K562 (cell line): ENCODE measurements around the gene PPARD. TPM values are rescaled to one million over a fixed set of nuclear protein-coding genes. Genes with fewer than 3 reads are reported as not detected.

Source experiments
- CREM ChIP-seq: IDR thresholded peaks from 2 replicates; pipeline ENCODE4 v1.6.1; 2014; ENCODE audit warnings: antibody characterized with exemption, low read depth
- ELF2 ChIP-seq: fragments of 250-450 bp; sonication (Bioruptor Pico); IDR thresholded peaks from 2 replicates; pipeline ENCODE4 v1.5.0; 2021; ENCODE audit warnings: mild to moderate bottlenecking
- ETS2 ChIP-seq: IDR thresholded peaks from 2 replicates; pipeline ENCODE4 v1.6.1; 2016; ENCODE audit warnings: borderline replicate concordance, missing genetic modification characterization, mild to moderate bottlenecking, moderate library complexity, missing compliant biosample characterization; ENCODE audit not compliant: poor library complexity, severe bottlenecking
- FOXP1 ChIP-seq: sonication (generic); formaldehyde crosslinking; IDR thresholded peaks from 2 replicates; pipeline ENCODE4 v1.8.0; 2022; ENCODE audit warnings: mild to moderate bottlenecking, missing genetic modification reagents
- HDAC1 ChIP-seq, 2 experiments: fragments of 450-650 bp; IDR thresholded peaks; 2 replicates each; pipeline ENCODE4 v1.6.1; 2016 to 2017; ENCODE audit warnings: inconsistent platforms in 1 of 2, mild to moderate bottlenecking in 1 of 2, moderate library complexity in 1 of 2
- HMGN3 ChIP-seq: IDR thresholded peaks from 2 replicates; pipeline ENCODE4 v1.6.1; 2011; ENCODE audit warnings: borderline replicate concordance, low read depth, mild to moderate bottlenecking, mixed read lengths, low read length; ENCODE audit not compliant: insufficient read length; ENCODE audit errors: extremely low read depth
- JUND ChIP-seq, 2 experiments: IDR thresholded peaks; 2 replicates in 1 of 2; 3 replicates in 1 of 2; pipeline ENCODE4 v1.6.1; 2011; ENCODE audit warnings: borderline replicate concordance in 2 of 2, low read depth in 2 of 2, low read length in 2 of 2, improper control_type of control experiment in 1 of 2, missing biosample characterization in 1 of 2, missing genetic modification characterization in 1 of 2, missing genetic modification reagents in 1 of 2
- MECOM ChIP-seq: fragments of 250-450 bp; sonication (Bioruptor Pico); IDR thresholded peaks from 2 replicates; pipeline ENCODE4 v1.8.0; 2022; ENCODE audit warnings: inconsistent platforms
- SAFB ChIP-seq: fragments of 200-400 bp; formaldehyde crosslinking; IDR thresholded peaks from 2 replicates; pipeline ENCODE4 v1.6.1; 2017; ENCODE audit warnings: low read depth, low read length, borderline replicate concordance
- SRSF3 ChIP-seq: fragments of 200-400 bp; formaldehyde crosslinking; IDR thresholded peaks from 2 replicates; pipeline ENCODE4 v1.6.1; 2016; ENCODE audit warnings: mild to moderate bottlenecking, low read length, moderate library complexity; ENCODE audit not compliant: insufficient read depth
- ZNF133 ChIP-seq: fragments of 250-450 bp; sonication (Bioruptor Pico); IDR thresholded peaks from 2 replicates; pipeline ENCODE4 v1.4.0; 2020; ENCODE audit warnings: mild to moderate bottlenecking
- polyA plus RNA-seq, 8 experiments: library from polyadenylated mRNA; depleted of rRNA in 4 of 8; stranded (reverse) in 5 of 8; unstranded in 3 of 8; fragments of >200 nt; fragmentation: Nextera tagmentation in 2 of 8; fragmentation: Illumina TruSeq in 1 of 8; extraction: Ambion mirVana in 2 of 8; extraction: Trizol in 1 of 8; gene quantifications; 2 replicates each; pipeline versions ENCODE4 v1.2.1 to v1.2.3, GENCODE V29; 2011 to 2014; ENCODE audit warnings: inconsistent platforms in 1 of 8, missing spikeins in 1 of 8
- total RNA-seq, 7 experiments: library from RNA; depleted of rRNA in 6 of 7; stranded (reverse); fragments of >200 nt in 6 of 7; fragmentation: Illumina TruSeq in 2 of 7; extraction: Trizol in 2 of 7; gene quantifications; 2 replicates each; pipeline versions ENCODE4 v1.2.1 to v1.2.3, GENCODE V29; 2011 to 2021; ENCODE audit warnings: low replicate concordance in 1 of 7
- TF ChIP-seq, protein P1 (sequence below): sonication (generic); formaldehyde crosslinking; IDR thresholded peaks from 2 replicates; pipeline ENCODE4 v1.8.0; 2022; ENCODE audit warnings: mild to moderate bottlenecking, low read depth, missing genetic modification reagents
- TF ChIP-seq, protein P2 (sequence below): sonication (generic); formaldehyde crosslinking; IDR thresholded peaks from 2 replicates; pipeline ENCODE4 v1.8.0; 2022; ENCODE audit warnings: mild to moderate bottlenecking, missing genetic modification reagents, borderline replicate concordance
- TF ChIP-seq, protein P3 (sequence below), 2 experiments: fragments of 450-650 bp; formaldehyde crosslinking in 1 of 2; IDR thresholded peaks; 2 replicates each; pipeline versions ENCODE4 v1.4.0 to v1.6.1; 2014 to 2020; ENCODE audit warnings: mild to moderate bottlenecking in 2 of 2, borderline replicate concordance in 1 of 2, low read depth in 1 of 2

Gene PPARD
- total and polyA plus RNA-seq, 9 of the 15 experiments (the other 6 are each of a cell fraction or from before 2014, with no cell fraction given), result 0.14 to 13.2 (median 3.8) TPM

DNA sequence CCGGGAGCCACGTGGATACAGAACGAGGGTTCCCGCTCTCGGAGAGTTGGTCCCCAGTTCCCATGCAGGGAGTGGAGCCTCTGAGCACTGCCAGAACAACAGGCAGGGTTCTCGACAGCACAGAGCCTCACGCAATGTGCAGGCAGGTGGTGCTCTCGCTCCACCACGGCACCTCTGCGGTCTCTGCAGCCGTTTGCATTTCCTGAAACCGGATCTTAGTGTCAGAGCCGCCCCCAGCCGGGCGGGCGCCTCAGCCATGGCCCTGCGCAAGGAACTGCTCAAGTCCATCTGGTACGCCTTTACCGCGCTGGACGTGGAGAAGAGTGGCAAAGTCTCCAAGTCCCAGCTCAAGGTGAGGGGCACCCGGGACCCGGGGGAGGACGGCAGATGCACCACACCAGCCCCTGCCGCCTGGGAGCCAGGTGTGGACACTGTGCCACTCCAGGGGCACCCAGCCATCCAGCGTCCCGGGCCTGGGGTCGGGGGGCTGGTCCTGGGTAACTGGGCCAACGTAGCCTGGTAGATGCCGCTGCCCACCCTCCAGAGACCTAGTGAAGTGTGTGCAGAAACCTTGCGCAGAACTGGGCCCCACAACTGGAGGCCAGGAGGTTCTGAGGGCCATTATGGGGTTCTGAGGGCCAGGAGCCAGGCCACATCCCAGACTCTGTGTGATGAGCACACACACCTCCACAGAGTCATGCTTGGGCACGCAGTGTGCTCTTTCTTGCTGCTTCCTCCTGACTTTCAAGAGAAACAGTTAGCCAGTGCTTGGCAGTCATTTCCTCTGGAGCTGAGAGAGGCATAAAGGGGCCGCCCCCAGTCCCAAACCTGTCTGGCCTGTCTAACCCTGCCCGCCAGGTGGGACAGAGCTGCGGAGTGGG lies 44.5 kb upstream of the PPARD start, which contains the start of gene DEF6 (continued):
- TF ChIP-seq, protein P1, sequence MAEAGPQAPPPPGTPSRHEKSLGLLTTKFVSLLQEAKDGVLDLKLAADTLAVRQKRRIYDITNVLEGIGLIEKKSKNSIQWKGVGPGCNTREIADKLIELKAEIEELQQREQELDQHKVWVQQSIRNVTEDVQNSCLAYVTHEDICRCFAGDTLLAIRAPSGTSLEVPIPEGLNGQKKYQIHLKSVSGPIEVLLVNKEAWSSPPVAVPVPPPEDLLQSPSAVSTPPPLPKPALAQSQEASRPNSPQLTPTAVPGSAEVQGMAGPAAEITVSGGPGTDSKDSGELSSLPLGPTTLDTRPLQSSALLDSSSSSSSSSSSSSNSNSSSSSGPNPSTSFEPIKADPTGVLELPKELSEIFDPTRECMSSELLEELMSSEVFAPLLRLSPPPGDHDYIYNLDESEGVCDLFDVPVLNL (CRISPR knock-in tag), result 0 out of 2 replicates have a peak, but pooled peaks have one; percentile 9
- TF ChIP-seq JUND (IDR thresholded peaks at IDR 0.05; ENCODE audit: borderline replicate concordance, low read depth, low read length) (peak; percentile 79), JUND (tag; IDR thresholded peaks at IDR 0.05; ENCODE audit: borderline replicate concordance, low read depth, low read length) (no peak; the same call in 1 of the 3 replicates), ETS2 (tag) (peak; percentile 9), MECOM (CRISPR knock-in tag) (no peak), FOXP1 (peak; percentile 96), SRSF3 (no peak), ELF2 (peak; percentile 94), CREM (peak; percentile 83), HMGN3 (peak; percentile 77), SAFB (no peak), ZNF133 (CRISPR knock-in tag) (no peak), HDAC1 (IDR thresholded peaks at IDR 0.05) (peak in 1 of 2 experiments; percentile 70; a peak in 2 of 4 replicates)
- TF ChIP-seq, protein P2, sequence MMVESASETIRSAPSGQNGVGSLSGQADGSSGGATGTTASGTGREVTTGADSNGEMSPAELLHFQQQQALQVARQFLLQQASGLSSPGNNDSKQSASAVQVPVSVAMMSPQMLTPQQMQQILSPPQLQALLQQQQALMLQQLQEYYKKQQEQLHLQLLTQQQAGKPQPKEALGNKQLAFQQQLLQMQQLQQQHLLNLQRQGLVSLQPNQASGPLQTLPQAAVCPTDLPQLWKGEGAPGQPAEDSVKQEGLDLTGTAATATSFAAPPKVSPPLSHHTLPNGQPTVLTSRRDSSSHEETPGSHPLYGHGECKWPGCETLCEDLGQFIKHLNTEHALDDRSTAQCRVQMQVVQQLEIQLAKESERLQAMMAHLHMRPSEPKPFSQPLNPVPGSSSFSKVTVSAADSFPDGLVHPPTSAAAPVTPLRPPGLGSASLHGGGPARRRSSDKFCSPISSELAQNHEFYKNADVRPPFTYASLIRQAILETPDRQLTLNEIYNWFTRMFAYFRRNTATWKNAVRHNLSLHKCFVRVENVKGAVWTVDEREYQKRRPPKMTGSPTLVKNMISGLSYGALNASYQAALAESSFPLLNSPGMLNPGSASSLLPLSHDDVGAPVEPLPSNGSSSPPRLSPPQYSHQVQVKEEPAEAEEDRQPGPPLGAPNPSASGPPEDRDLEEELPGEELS (CRISPR knock-in tag), result no peak
- TF ChIP-seq, protein P3, sequence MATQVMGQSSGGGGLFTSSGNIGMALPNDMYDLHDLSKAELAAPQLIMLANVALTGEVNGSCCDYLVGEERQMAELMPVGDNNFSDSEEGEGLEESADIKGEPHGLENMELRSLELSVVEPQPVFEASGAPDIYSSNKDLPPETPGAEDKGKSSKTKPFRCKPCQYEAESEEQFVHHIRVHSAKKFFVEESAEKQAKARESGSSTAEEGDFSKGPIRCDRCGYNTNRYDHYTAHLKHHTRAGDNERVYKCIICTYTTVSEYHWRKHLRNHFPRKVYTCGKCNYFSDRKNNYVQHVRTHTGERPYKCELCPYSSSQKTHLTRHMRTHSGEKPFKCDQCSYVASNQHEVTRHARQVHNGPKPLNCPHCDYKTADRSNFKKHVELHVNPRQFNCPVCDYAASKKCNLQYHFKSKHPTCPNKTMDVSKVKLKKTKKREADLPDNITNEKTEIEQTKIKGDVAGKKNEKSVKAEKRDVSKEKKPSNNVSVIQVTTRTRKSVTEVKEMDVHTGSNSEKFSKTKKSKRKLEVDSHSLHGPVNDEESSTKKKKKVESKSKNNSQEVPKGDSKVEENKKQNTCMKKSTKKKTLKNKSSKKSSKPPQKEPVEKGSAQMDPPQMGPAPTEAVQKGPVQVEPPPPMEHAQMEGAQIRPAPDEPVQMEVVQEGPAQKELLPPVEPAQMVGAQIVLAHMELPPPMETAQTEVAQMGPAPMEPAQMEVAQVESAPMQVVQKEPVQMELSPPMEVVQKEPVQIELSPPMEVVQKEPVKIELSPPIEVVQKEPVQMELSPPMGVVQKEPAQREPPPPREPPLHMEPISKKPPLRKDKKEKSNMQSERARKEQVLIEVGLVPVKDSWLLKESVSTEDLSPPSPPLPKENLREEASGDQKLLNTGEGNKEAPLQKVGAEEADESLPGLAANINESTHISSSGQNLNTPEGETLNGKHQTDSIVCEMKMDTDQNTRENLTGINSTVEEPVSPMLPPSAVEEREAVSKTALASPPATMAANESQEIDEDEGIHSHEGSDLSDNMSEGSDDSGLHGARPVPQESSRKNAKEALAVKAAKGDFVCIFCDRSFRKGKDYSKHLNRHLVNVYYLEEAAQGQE (IDR thresholded peaks at IDR 0.05; ENCODE audit: borderline replicate concordance), result peak; percentile 97
- TF ChIP-seq, protein P3 (CRISPR knock-in tag; IDR thresholded peaks at IDR 0.05; ENCODE audit: low read depth), result peak; percentile 9; the same call in 1 of the 2 replicates
